Lung (tissue), 12 donors: ENCODE measurements around the gene AP5Z1. TPM values are rescaled to one million over a fixed set of nuclear protein-coding genes. Genes with fewer than 3 reads are reported as not detected.

ENCODE experiments used
- ATAC-seq: fragments of 200-7000 bp; cut with Tn5 transposase; one replicate; pipeline ENCODE4 v1.9.1; 2020; ENCODE audit warnings: moderate number of reproducible peaks; ENCODE audit not compliant: insufficient read depth, low FRiP score
- DNase-seq, 3 donors: peaks; one replicate each; pipeline ENCODE4 v3.0.0-alpha.2; 2013 to 2017
- H3K27ac ChIP-seq, 2 donors: one replicate each; pipeline ENCODE4 v1.5.1; 2013; ENCODE audit warnings: mild to moderate bottlenecking in 2 of 2, moderate library complexity in 2 of 2, control low read depth in 1 of 2, inconsistent platforms in 1 of 2, low read depth in 1 of 2, low read length in 1 of 2
- H3K27me3 ChIP-seq, 3 donors: one replicate each; pipeline ENCODE4 v1.5.1; 2013; ENCODE audit warnings: low read length in 2 of 3; ENCODE audit not compliant: control insufficient read depth in 3 of 3, insufficient read depth in 3 of 3
- H3K36me3 ChIP-seq, 4 donors: one replicate each; pipeline ENCODE4 v1.5.1; 2013; ENCODE audit warnings: low read length in 4 of 4, mild to moderate bottlenecking in 1 of 4, moderate library complexity in 1 of 4; ENCODE audit not compliant: control insufficient read depth in 4 of 4, insufficient read depth in 4 of 4
- H3K4me1 ChIP-seq, 5 donors: one replicate each; pipeline ENCODE4 v1.5.1; 2013; ENCODE audit warnings: low read length in 5 of 5, mild to moderate bottlenecking in 2 of 5, moderate library complexity in 1 of 5; ENCODE audit not compliant: control insufficient read depth in 5 of 5, insufficient read depth in 5 of 5
- H3K4me3 ChIP-seq: one replicate; pipeline ENCODE4 v1.5.1; 2013; ENCODE audit warnings: mild to moderate bottlenecking, control low read depth, moderate library complexity
- H3K9ac ChIP-seq, 2 donors: one replicate each; pipeline ENCODE4 v1.5.1; 2013; ENCODE audit warnings: low read length in 2 of 2, control low read depth in 1 of 2; ENCODE audit not compliant: insufficient read depth in 1 of 2
- H3K9me3 ChIP-seq, 4 donors: one replicate each; pipeline ENCODE4 v1.5.1; 2013; ENCODE audit warnings: low read length in 3 of 4, mild to moderate bottlenecking in 1 of 4, moderate library complexity in 1 of 4; ENCODE audit not compliant: control insufficient read depth in 4 of 4, insufficient read depth in 3 of 4
- CTCF ChIP-seq: IDR thresholded peaks from 2 replicates; pipeline ENCODE4 v1.5.1; 2012; ENCODE audit warnings: mild to moderate bottlenecking; ENCODE audit errors: control extremely low read depth, extremely low read depth
- WGBS, 2 donors: extraction: QIAGEN DNeasy Blood & Tissue Kit; methylation state at CpG; one replicate each; pipeline ENCODE4 v1.1.7; 2013; 5-methylcytosine and 5-hydroxymethylcytosine counted together
- polyA plus RNA-seq, 2 donors: library from polyadenylated mRNA; stranded (reverse); fragments of 200-250 nt; gene quantifications; one replicate each; pipeline ENCODE4 v1.2.1, GENCODE V29; 2013
- total RNA-seq, 2 donors: library from RNA; depleted of rRNA in 1 of 2; stranded (reverse); fragments of >200 nt in 1 of 2; gene quantifications; one replicate each; pipeline ENCODE4 v1.2.1, GENCODE V29; 2014 to 2021
- donor health status: control.
- donor health status: control.
- donor health status: Bipolar disorder and iron deficiency.
- donor health status: healthy.
- donor health status: DM: yes; HTN: yes; CAD: no.

The AP5Z1 gene
- total and polyA plus RNA-seq, 4 donors, result 21.2 to 62.4 (median 59.3) TPM

- Histone ChIP-seq H3K27me3 (no peaks in the 10 kb centered on the region), H3K9ac (no peak overlapping the region), H3K36me3 (peaks cover 0 to 18% (median 12%) of the 10 kb centered on the region in 4 donors), H3K27ac (no peak overlapping the region), H3K9me3 (peaks cover 0 to 8% (median 2%) of the 10 kb centered on the region in 4 donors), H3K4me3 (no peak overlapping the region), H3K4me1 (peaks cover 0 to 26% (median 0%) of the 10 kb centered on the region in 5 donors)
- no peak for DNase-seq
- 93 to 95% methylated on average over 33 to 38 of the region's 38 CpGs for WGBS, 2 donors
- no peak for ATAC-seq
- no peak for TF ChIP-seq CTCF
Measured at GRCh38 chr7:4815609-4816418, 40.4 kb downstream of the AP5Z1 start.

- peaks cover 0 to 18% (median 12%) of the 10 kb centered on the region in 4 donors for H3K36me3 ChIP-seq
- H3K4me1 ChIP-seq, result peaks cover 0 to 32% (median 0%) of the 10 kb centered on the region in 5 donors
- no peaks in the 10 kb centered on the region for H3K27me3 ChIP-seq
- DNase-seq, result no peak
- no peak overlapping the region for H3K27ac ChIP-seq
- peaks cover 0 to 8% (median 2%) of the 10 kb centered on the region in 4 donors for H3K9me3 ChIP-seq
- TF ChIP-seq CTCF, result no peak
- 94 to 96% methylated on average over 24 to 26 of the region's 26 CpGs for WGBS, 2 donors
- no peak overlapping the region for H3K4me3 ChIP-seq
- ATAC-seq, result no peak
- no peak overlapping the region for H3K9ac ChIP-seq
Measured at GRCh38 chr7:4816419-4817080, 41.1 kb downstream of the AP5Z1 start.

GRCh38 chr7:4817178-4817901 lies 41.9 kb downstream of the AP5Z1 start:
- WGBS, 2 donors, result 93 to 94% methylated on average over 38 of the region's 38 CpGs
- no peak for DNase-seq
- Histone ChIP-seq H3K9me3 (peaks cover 0 to 8% (median 2%) of the 10 kb centered on the region in 4 donors), H3K4me3 (no peak overlapping the region), H3K27me3 (no peaks in the 10 kb centered on the region), H3K4me1 (peaks cover 0 to 32% (median 0%) of the 10 kb centered on the region in 5 donors), H3K27ac (no peak overlapping the region), H3K9ac (no peak overlapping the region), H3K36me3 (peaks cover 0 to 18% (median 14%) of the 10 kb centered on the region in 4 donors)
- ATAC-seq, result no peak
- no peak for TF ChIP-seq CTCF
